Measurements from ENCODE around the gene BCORL1.

The BCORL1 gene

DNA sequence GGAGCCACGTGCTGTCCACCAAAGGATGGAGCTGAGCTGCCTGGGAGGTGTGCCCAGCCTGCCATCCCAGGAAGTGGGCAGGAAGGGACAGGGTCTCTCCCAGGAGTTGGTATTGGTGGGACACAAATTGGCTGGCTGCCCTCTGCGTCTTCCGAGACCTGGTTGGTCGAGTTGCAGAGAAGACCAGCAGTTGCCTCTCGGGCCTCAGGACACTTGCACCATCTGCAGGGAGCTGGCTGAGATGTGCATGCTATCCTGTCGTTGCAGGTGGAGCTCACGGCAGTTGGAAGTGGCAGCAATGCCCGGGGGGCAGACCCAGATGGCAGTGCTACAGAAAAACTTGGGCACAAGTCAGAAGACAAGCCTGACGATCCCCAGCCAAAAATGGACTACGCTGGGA lies 30.2 kb downstream of the BCORL1 start:
- TF ChIP-seq, protein P1, sequence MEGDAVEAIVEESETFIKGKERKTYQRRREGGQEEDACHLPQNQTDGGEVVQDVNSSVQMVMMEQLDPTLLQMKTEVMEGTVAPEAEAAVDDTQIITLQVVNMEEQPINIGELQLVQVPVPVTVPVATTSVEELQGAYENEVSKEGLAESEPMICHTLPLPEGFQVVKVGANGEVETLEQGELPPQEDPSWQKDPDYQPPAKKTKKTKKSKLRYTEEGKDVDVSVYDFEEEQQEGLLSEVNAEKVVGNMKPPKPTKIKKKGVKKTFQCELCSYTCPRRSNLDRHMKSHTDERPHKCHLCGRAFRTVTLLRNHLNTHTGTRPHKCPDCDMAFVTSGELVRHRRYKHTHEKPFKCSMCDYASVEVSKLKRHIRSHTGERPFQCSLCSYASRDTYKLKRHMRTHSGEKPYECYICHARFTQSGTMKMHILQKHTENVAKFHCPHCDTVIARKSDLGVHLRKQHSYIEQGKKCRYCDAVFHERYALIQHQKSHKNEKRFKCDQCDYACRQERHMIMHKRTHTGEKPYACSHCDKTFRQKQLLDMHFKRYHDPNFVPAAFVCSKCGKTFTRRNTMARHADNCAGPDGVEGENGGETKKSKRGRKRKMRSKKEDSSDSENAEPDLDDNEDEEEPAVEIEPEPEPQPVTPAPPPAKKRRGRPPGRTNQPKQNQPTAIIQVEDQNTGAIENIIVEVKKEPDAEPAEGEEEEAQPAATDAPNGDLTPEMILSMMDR (IDR thresholded peaks at IDR 0.05; ENCODE audit: low read depth, low read length) = no peak
- TF ChIP-seq POLR2A (IDR thresholded peaks at IDR 0.05; ENCODE audit: extremely low read depth, insufficient read length) (no peak), MYC (IDR thresholded peaks at IDR 0.05; ENCODE audit: low read depth, low read length) (no peak)
- TF ChIP-seq, protein P2, sequence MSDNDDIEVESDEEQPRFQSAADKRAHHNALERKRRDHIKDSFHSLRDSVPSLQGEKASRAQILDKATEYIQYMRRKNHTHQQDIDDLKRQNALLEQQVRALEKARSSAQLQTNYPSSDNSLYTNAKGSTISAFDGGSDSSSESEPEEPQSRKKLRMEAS (IDR thresholded peaks at IDR 0.05; ENCODE audit: low read depth, low read length) = no peak
- no peak overlapping the region for H3K4me3 ChIP-seq (ENCODE audit: low read depth, low read length)
- DNase-seq (ENCODE audit: low read depth) = no peak

GRCh38 chrX:130013661-130014060 lies 31.2 kb downstream of the BCORL1 start:
- no peak overlapping the region for H3K4me3 ChIP-seq (ENCODE audit: low read depth, low read length)
- DNase-seq (ENCODE audit: low read depth) = no peak
- TF ChIP-seq, protein P2 (IDR thresholded peaks at IDR 0.05; ENCODE audit: low read depth, low read length) = no peak
- TF ChIP-seq MYC (IDR thresholded peaks at IDR 0.05; ENCODE audit: low read depth, low read length) (no peak), POLR2A (IDR thresholded peaks at IDR 0.05; ENCODE audit: extremely low read depth, insufficient read length) (no peak)
- TF ChIP-seq, protein P1 (IDR thresholded peaks at IDR 0.05; ENCODE audit: low read depth, low read length) = no peak

- TF ChIP-seq MYC (IDR thresholded peaks at IDR 0.05; ENCODE audit: low read depth, low read length) (no peak), POLR2A (IDR thresholded peaks at IDR 0.05; ENCODE audit: extremely low read depth, insufficient read length) (no peak)
- TF ChIP-seq, protein P1 (IDR thresholded peaks at IDR 0.05; ENCODE audit: low read depth, low read length) = no peak
- TF ChIP-seq, protein P2 (IDR thresholded peaks at IDR 0.05; ENCODE audit: low read depth, low read length) = no peak
- no peak overlapping the region for H3K4me3 ChIP-seq (ENCODE audit: low read depth, low read length)
- DNase-seq (ENCODE audit: low read depth) = no peak
These were observed 31.9 kb downstream of the BCORL1 start for GRCh38 chrX:130014356-130014755.

GRCh38 chrX:130014770-130015169 lies 32.3 kb downstream of the BCORL1 start:
- no peak overlapping the region for H3K4me3 ChIP-seq (ENCODE audit: low read depth, low read length)
- TF ChIP-seq MYC (IDR thresholded peaks at IDR 0.05; ENCODE audit: low read depth, low read length) (no peak), POLR2A (IDR thresholded peaks at IDR 0.05; ENCODE audit: extremely low read depth, insufficient read length) (no peak)
- TF ChIP-seq, protein P2 (IDR thresholded peaks at IDR 0.05; ENCODE audit: low read depth, low read length) = no peak
- TF ChIP-seq, protein P1 (IDR thresholded peaks at IDR 0.05; ENCODE audit: low read depth, low read length) = no peak
- no peak for DNase-seq (ENCODE audit: low read depth)

DNA sequence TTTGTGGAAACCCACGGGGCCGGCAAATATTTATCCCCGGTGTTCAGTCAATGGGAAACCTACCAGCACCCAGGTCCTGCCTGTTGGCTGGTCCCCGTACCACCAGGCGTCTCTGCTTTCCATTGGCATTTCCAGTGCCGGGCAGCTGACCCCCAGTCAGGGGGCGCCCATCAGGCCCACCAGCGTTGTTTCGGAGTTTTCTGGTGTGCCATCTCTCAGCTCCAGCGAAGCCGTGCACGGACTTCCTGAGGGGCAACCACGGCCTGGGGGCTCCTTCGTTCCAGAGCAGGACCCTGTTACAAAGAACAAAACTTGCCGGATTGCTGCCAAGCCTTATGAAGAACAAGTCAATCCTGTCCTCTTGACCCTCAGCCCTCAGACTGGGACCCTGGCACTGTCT lies 32.7 kb downstream of the BCORL1 start:
- no peak for DNase-seq (ENCODE audit: low read depth)
- TF ChIP-seq, protein P2 (IDR thresholded peaks at IDR 0.05; ENCODE audit: low read depth, low read length) = no peak
- TF ChIP-seq POLR2A (IDR thresholded peaks at IDR 0.05; ENCODE audit: extremely low read depth, insufficient read length) (no peak), MYC (IDR thresholded peaks at IDR 0.05; ENCODE audit: low read depth, low read length) (no peak)
- TF ChIP-seq, protein P1 (IDR thresholded peaks at IDR 0.05; ENCODE audit: low read depth, low read length) = no peak
- no peak overlapping the region for H3K4me3 ChIP-seq (ENCODE audit: low read depth, low read length)

GRCh38 chrX:130018143-130018542 lies 35.7 kb downstream of the BCORL1 start:
- no peak for DNase-seq (ENCODE audit: low read depth)

More at GRCh38 chrX:130018143-130018542, 35.7 kb downstream of the BCORL1 start:
- TF ChIP-seq POLR2A (IDR thresholded peaks at IDR 0.05; ENCODE audit: extremely low read depth, insufficient read length) (no peak), MYC (IDR thresholded peaks at IDR 0.05; ENCODE audit: low read depth, low read length) (no peak)
- TF ChIP-seq, protein P2 (IDR thresholded peaks at IDR 0.05; ENCODE audit: low read depth, low read length) = no peak
- TF ChIP-seq, protein P1 (IDR thresholded peaks at IDR 0.05; ENCODE audit: low read depth, low read length) = no peak
- no peak overlapping the region for H3K4me3 ChIP-seq (ENCODE audit: low read depth, low read length)

Measured in NB4 (cell line).